Measurements from ENCODE around the gene SLC1A1.

SLC1A1 gene

GRCh38 chr9:4622016-4622415, 131.7 kb downstream of the SLC1A1 start:
- DNase-seq, result no peak

GRCh38 chr9:4630836-4631235, 140.6 kb downstream of the SLC1A1 start:
- no peak for DNase-seq
